GM21825 (cell line): ENCODE data around the gene NRG2.

Experiments
- ATAC-seq: cut with Tn5 transposase; IDR thresholded peaks from one replicate; pipeline ENCODE4 v1.9.1; 2021; ENCODE audit warnings: mild to moderate bottlenecking, moderate library complexity; ENCODE audit not compliant: unreplicated experiment

The NRG2 gene

GRCh38 chr5:139975306-139975705 is 67.8 kb downstream of the NRG2 start:
- no peak for ATAC-seq

GRCh38 chr5:139974661-139975060 is 68.4 kb downstream of the NRG2 start:
- no peak for ATAC-seq

- ATAC-seq: no peak
These were observed 71.8 kb downstream of the NRG2 start for GRCh38 chr5:139971202-139971725.

- ATAC-seq: no peak
These were observed 73.8 kb downstream of the NRG2 start for GRCh38 chr5:139969318-139969717.

GRCh38 chr5:139968547-139969261 is 74.4 kb downstream of the NRG2 start:
- peak; percentile 90 for ATAC-seq

GRCh38 chr5:139967353-139967752 is 75.7 kb downstream of the NRG2 start:
- no peak for ATAC-seq

GRCh38 chr5:139966856-139967255 is 76.2 kb downstream of the NRG2 start:
- no peak for ATAC-seq

- no peak for ATAC-seq
These were observed 78.0 kb downstream of the NRG2 start for GRCh38 chr5:139964994-139965565.

- ATAC-seq: no peak
These were observed 78.7 kb downstream of the NRG2 start for GRCh38 chr5:139964266-139964993.

GRCh38 chr5:139962445-139962844 is 80.7 kb downstream of the NRG2 start:
- no peak for ATAC-seq

- ATAC-seq: no peak
These were observed 81.5 kb downstream of the NRG2 start for GRCh38 chr5:139961435-139962157.

- peak; percentile 67 for ATAC-seq
These were observed 82.2 kb downstream of the NRG2 start for GRCh38 chr5:139960723-139961383.

- no peak for ATAC-seq
These were observed 84.5 kb downstream of the NRG2 start for GRCh38 chr5:139958432-139959148.

GRCh38 chr5:139956342-139956741 is 86.8 kb downstream of the NRG2 start:
- no peak for ATAC-seq

GRCh38 chr5:139955616-139956273 is 87.4 kb downstream of the NRG2 start:
- ATAC-seq: no peak

GRCh38 chr5:139955053-139955605 is 88.0 kb downstream of the NRG2 start:
- no peak for ATAC-seq

- ATAC-seq: no peak
These were observed 88.6 kb downstream of the NRG2 start for GRCh38 chr5:139954462-139954861.

- ATAC-seq: no peak
These were observed 89.1 kb downstream of the NRG2 start for GRCh38 chr5:139954022-139954421.

- no peak for ATAC-seq
These were observed 90.5 kb downstream of the NRG2 start for GRCh38 chr5:139952574-139952973.
